ENCODE data around the gene ANK3. TPM values are rescaled to one million over a fixed set of nuclear protein-coding genes. Genes with fewer than 3 reads are reported as not detected.

Gene ANK3
- total RNA-seq, 1 experiment from 2014 or later, result 15.3 TPM

DNA sequence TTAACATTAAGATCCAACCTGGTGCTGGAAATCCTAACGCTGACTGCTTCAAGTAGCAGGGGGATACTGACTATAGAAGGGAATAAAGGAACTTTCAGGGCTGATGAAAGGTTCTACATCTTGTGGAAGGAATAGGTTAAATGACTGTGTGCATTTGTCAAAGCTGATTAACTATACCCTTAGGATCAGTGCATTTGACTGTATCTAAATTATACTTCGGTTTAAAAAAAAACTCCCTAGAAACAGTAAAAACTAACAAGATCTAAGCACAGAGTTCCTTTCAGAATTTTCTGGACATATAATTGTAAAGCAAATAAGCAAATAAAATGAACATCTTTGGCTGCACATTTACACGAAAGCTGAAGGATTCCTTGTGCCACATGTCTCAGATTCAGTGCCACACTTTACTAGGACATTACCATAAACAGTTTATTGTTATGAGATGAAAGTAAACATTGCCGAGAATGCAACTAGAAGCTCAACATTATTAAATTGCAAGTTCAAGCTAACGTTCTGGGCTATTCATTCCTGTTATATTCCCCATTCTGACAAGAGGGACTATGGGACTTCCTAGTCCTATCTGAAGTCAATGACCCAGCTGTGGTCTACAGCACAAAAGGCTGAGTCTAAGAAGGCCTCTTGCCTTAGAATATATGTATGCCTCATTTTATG lies 20.7 kb downstream of the ANK3 start:
- no peak for TF ChIP-seq ZNF274 (IDR thresholded peaks at IDR 0.05; ENCODE audit: low read depth, low read length)
- no peak for TF ChIP-seq SIN3A (IDR thresholded peaks at IDR 0.05; ENCODE audit: low read depth)
- Histone ChIP-seq H3K27ac (ENCODE audit: low read depth, low read length) (no peak overlapping the region), H3K27me3 (ENCODE audit: insufficient read depth, low read length) (no peaks in the 10 kb centered on the region), H3K79me2 (ENCODE audit: insufficient read depth, low read length) (no peaks in the 10 kb centered on the region), H3K4me1 (ENCODE audit: control insufficient read depth in 1 of 2, insufficient read depth in 2 of 2, low read length in 2 of 2) (no peaks in the 10 kb centered on the region), H3K4me3 (replicated peaks in 1 of 2; ENCODE audit: low read depth in 1 of 2, low read length in 2 of 2) (no peak overlapping the region), H3K9me2 (ENCODE audit: insufficient read depth) (no peaks in the 10 kb centered on the region), H3K9ac (ENCODE audit: low read length) (no peak overlapping the region), H2AFZ (ENCODE audit: low read depth, low read length, poor library complexity, severe bottlenecking) (no peak overlapping the region), H3K4me2 (ENCODE audit: low read length) (no peak overlapping the region), H3K9me3 (ENCODE audit: control insufficient read depth in 1 of 2, insufficient read depth in 1 of 2, low read depth in 1 of 2, low read length in 2 of 2) (no peaks in the 10 kb centered on the region), H4K20me1 (ENCODE audit: insufficient read depth) (no peaks in the 10 kb centered on the region), H3K36me3 (ENCODE audit: control insufficient read depth in 1 of 2, insufficient read depth in 2 of 2, low read length in 2 of 2) (no peaks in the 10 kb centered on the region)
- no TSS peak for BruUV-seq (replicated peaks)
- RAD21 ChIA-PET (ENCODE audit: low non-redundant PET in 1 of 2, low total read pairs in 2 of 2, uncharacterized antibody in 2 of 2, unreplicated experiment in 2 of 2), result no interaction called here
- POLR2A ChIA-PET, result no interaction called here
- intact Hi-C loops (cut with micrococcal nuclease), result no loop called here
- ATAC-seq (no peak), DNase-seq (ENCODE audit: low read depth, low spot score) (no peak)
- CTCF ChIA-PET, result no interaction called here

DNA sequence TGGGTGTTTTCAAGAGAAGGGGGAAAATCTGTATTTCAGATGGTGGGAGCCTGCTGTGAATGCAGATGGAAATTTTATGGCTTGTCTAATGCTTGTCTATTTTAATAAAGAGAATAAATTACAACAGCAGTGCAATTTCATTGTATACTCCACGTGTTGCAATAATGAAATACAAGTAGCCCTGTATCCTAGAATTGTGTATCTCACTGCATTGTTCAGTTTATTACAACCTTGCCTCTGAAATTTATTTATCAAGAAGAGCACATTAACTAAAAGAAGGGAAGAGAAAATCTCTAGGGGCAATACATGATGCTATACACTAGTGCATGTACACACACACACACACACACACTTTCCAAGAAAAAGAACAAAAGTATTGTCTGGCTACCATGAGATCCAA lies 21.8 kb downstream of the ANK3 start:
- no peaks in the 10 kb centered on the region for H3K27me3 ChIP-seq (ENCODE audit: insufficient read depth, low read length)
- H4K20me1 ChIP-seq (ENCODE audit: insufficient read depth), result no peaks in the 10 kb centered on the region
- no peak overlapping the region for H2AFZ ChIP-seq (ENCODE audit: low read depth, low read length, poor library complexity, severe bottlenecking)
- intact Hi-C loops (cut with micrococcal nuclease), result no loop called here
- H3K4me3 ChIP-seq (replicated peaks in 1 of 2; ENCODE audit: low read depth in 1 of 2, low read length in 2 of 2), result no peak overlapping the region
- H3K9me3 ChIP-seq (ENCODE audit: control insufficient read depth in 1 of 2, insufficient read depth in 1 of 2, low read depth in 1 of 2, low read length in 2 of 2), result no peaks in the 10 kb centered on the region
- ChIA-PET CTCF (no interaction called here), POLR2A (no interaction called here), RAD21 (ENCODE audit: low non-redundant PET in 1 of 2, low total read pairs in 2 of 2, uncharacterized antibody in 2 of 2, unreplicated experiment in 2 of 2) (no interaction called here)
- no peaks in the 10 kb centered on the region for H3K36me3 ChIP-seq (ENCODE audit: control insufficient read depth in 1 of 2, insufficient read depth in 2 of 2, low read length in 2 of 2)
- no peaks in the 10 kb centered on the region for H3K79me2 ChIP-seq (ENCODE audit: insufficient read depth, low read length)
- H3K9me2 ChIP-seq (ENCODE audit: insufficient read depth), result no peaks in the 10 kb centered on the region
- no peak overlapping the region for H3K4me2 ChIP-seq (ENCODE audit: low read length)
- no peaks in the 10 kb centered on the region for H3K4me1 ChIP-seq (ENCODE audit: control insufficient read depth in 1 of 2, insufficient read depth in 2 of 2, low read length in 2 of 2)
- DNase-seq (ENCODE audit: low read depth, low spot score) (no peak), ATAC-seq (no peak)
- H3K9ac ChIP-seq (ENCODE audit: low read length), result no peak overlapping the region
- no peak for TF ChIP-seq CEBPB (IDR thresholded peaks at IDR 0.05; ENCODE audit: low read depth)
- no TSS peak for BruUV-seq (replicated peaks)
- H3K27ac ChIP-seq (ENCODE audit: low read depth, low read length), result no peak overlapping the region

DNA sequence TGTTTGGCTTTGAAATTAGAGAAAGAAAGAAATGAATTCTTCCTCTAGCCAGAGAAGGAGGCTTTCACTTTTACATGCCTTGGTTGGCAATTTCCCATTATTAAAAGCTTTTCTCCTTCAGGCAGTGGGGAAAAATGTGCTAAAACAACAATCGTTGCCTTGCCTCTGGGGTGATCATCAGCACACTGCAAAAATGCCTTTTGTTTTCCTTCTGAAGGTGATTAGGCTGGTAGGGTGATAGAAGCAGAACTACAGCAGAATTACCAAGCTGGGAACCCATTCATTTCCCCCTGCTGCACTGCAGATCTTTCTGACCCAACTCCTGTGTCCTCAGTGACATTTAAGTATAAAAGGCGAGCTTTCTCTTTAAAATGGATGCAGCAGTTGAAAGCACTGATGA lies 22.2 kb downstream of the ANK3 start:
- H3K27me3 ChIP-seq (ENCODE audit: insufficient read depth, low read length), result no peaks in the 10 kb centered on the region
- no peak overlapping the region for H3K9ac ChIP-seq (ENCODE audit: low read length)
- H3K4me2 ChIP-seq (ENCODE audit: low read length), result no peak overlapping the region
- RAD21 ChIA-PET (ENCODE audit: low non-redundant PET in 1 of 2, low total read pairs in 2 of 2, uncharacterized antibody in 2 of 2, unreplicated experiment in 2 of 2), result no interaction called here
- no peaks in the 10 kb centered on the region for H3K79me2 ChIP-seq (ENCODE audit: insufficient read depth, low read length)
- H3K9me2 ChIP-seq (ENCODE audit: insufficient read depth), result no peaks in the 10 kb centered on the region
- intact Hi-C loops (cut with micrococcal nuclease), result no loop called here
- H3K4me1 ChIP-seq (ENCODE audit: control insufficient read depth in 1 of 2, insufficient read depth in 2 of 2, low read length in 2 of 2), result no peaks in the 10 kb centered on the region
- ATAC-seq (no peak), DNase-seq (ENCODE audit: low read depth, low spot score) (no peak)
- H3K27ac ChIP-seq (ENCODE audit: low read depth, low read length), result no peak overlapping the region
- no peaks in the 10 kb centered on the region for H3K36me3 ChIP-seq (ENCODE audit: control insufficient read depth in 1 of 2, insufficient read depth in 2 of 2, low read length in 2 of 2)
- no peak overlapping the region for H2AFZ ChIP-seq (ENCODE audit: low read depth, low read length, poor library complexity, severe bottlenecking)
- CTCF ChIA-PET, result no interaction called here
- H3K9me3 ChIP-seq (ENCODE audit: control insufficient read depth in 1 of 2, insufficient read depth in 1 of 2, low read depth in 1 of 2, low read length in 2 of 2), result no peaks in the 10 kb centered on the region
- H3K4me3 ChIP-seq (replicated peaks in 1 of 2; ENCODE audit: low read depth in 1 of 2, low read length in 2 of 2), result no peak overlapping the region
- H4K20me1 ChIP-seq (ENCODE audit: insufficient read depth), result no peaks in the 10 kb centered on the region
- BruUV-seq (replicated peaks), result no TSS peak
- POLR2A ChIA-PET, result no interaction called here
- TF ChIP-seq YY1 (IDR thresholded peaks at IDR 0.05; ENCODE audit: extremely low read depth, insufficient replicate concordance, low read depth, low read length), result no peak
- TF ChIP-seq ZNF274 (IDR thresholded peaks at IDR 0.05; ENCODE audit: low read depth, low read length), result no peak
- no peak for TF ChIP-seq CBX3 (IDR thresholded peaks at IDR 0.05; ENCODE audit: low read depth)
- TF ChIP-seq EZH2phosphoT487 (IDR thresholded peaks at IDR 0.05; ENCODE audit: borderline replicate concordance), result no peak
- no peak for TF ChIP-seq EGR1 (IDR thresholded peaks at IDR 0.05; ENCODE audit: low read depth)
- TF ChIP-seq POLR2AphosphoS5 (IDR thresholded peaks at IDR 0.05; ENCODE audit: low read depth, low read length), result no peak
- TF ChIP-seq, protein P1, sequence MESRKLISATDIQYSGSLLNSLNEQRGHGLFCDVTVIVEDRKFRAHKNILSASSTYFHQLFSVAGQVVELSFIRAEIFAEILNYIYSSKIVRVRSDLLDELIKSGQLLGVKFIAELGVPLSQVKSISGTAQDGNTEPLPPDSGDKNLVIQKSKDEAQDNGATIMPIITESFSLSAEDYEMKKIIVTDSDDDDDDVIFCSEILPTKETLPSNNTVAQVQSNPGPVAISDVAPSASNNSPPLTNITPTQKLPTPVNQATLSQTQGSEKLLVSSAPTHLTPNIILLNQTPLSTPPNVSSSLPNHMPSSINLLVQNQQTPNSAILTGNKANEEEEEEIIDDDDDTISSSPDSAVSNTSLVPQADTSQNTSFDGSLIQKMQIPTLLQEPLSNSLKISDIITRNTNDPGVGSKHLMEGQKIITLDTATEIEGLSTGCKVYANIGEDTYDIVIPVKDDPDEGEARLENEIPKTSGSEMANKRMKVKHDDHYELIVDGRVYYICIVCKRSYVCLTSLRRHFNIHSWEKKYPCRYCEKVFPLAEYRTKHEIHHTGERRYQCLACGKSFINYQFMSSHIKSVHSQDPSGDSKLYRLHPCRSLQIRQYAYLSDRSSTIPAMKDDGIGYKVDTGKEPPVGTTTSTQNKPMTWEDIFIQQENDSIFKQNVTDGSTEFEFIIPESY (IDR thresholded peaks at IDR 0.05; ENCODE audit: extremely low read depth, insufficient replicate concordance, low read length), result no peak
- TF ChIP-seq SIN3A (IDR thresholded peaks at IDR 0.05; ENCODE audit: low read depth), result no peak
- no peak for TF ChIP-seq FOSL1 (IDR thresholded peaks at IDR 0.05; ENCODE audit: low read depth)
- TF ChIP-seq TCF7L2 (IDR thresholded peaks at IDR 0.05; ENCODE audit: borderline replicate concordance, extremely low read depth, insufficient read depth, insufficient read length), result no peak
